ENCODE results near the gene MAML2. TPM values are rescaled to one million over a fixed set of nuclear protein-coding genes. Genes with fewer than 3 reads are reported as not detected.

MAML2 gene
- polyA plus RNA-seq, 3 donors, result 0.57 to 7.6 (median 1.2) TPM

- H3K9ac ChIP-seq (ENCODE audit: insufficient read depth, low read length, poor library complexity, severe bottlenecking), result no peak overlapping the region
- peaks cover 0 to 2% (median 0%) of the 10 kb centered on the region in 7 donors for H3K9me3 Mint-ChIP-seq
- H3K9me3 ChIP-seq (replicated peaks in 1 of 2; ENCODE audit: control insufficient read depth in 1 of 2, insufficient read depth in 1 of 2, low read length in 2 of 2), result no peaks in the 10 kb centered on the region
- intact Hi-C loops (cut with micrococcal nuclease), result loop anchor here in 1 of 2 donors (5.0 kb wide), 1 partner anchor 40 kb away; no protein-coding TSS in a partner anchor
- H4K20me1 ChIP-seq (ENCODE audit: insufficient read depth, low read length), result no peaks in the 10 kb centered on the region
- peaks cover 44% of the 10 kb centered on the region for H3K4me1 Mint-ChIP-seq
- H3K27ac Mint-ChIP-seq, result peak overlapping the region in 5 of 7 donors; percentile 8 to 76 (median 40)
- peaks cover 3 to 15% of the 10 kb centered on the region in 2 donors for H3K36me3 Mint-ChIP-seq
- H3K4me3 Mint-ChIP-seq, result no peak overlapping the region
- H3K4me2 ChIP-seq (replicated peaks; ENCODE audit: extremely low read depth, low read length, poor library complexity, severe bottlenecking), result no peak overlapping the region
- H3K27me3 Mint-ChIP-seq (ENCODE audit: low read depth in 3 of 3), result peaks cover 0 to 2% (median 2%) of the 10 kb centered on the region in 3 donors
- no peaks in the 10 kb centered on the region for H3K79me2 ChIP-seq (ENCODE audit: insufficient read depth, low read length)
- TF ChIP-seq CTCF (IDR thresholded peaks at IDR 0.05), result no peak
- H3K4me1 ChIP-seq (ENCODE audit: control insufficient read depth in 1 of 2, insufficient read depth in 2 of 2, low read length in 2 of 2), result peaks cover 36 to 51% of the 10 kb centered on the region in 2 donors
- H2AFZ ChIP-seq (ENCODE audit: insufficient read depth, low read depth, low read length, poor library complexity, severe bottlenecking), result no peak overlapping the region
- H3K36me3 ChIP-seq (replicated peaks in 1 of 2; ENCODE audit: control insufficient read depth in 1 of 2, insufficient read depth in 2 of 2, low read length in 2 of 2), result no peaks in the 10 kb centered on the region
- 98% methylated on average over 6 of the region's 6 CpGs for WGBS (ENCODE audit: insufficient coverage)
- no peak overlapping the region for H3K4me3 ChIP-seq (replicated peaks in 1 of 3; ENCODE audit: low read depth in 2 of 3, low read length in 3 of 3)
- H3K27me3 ChIP-seq (ENCODE audit: control insufficient read depth in 2 of 2, insufficient read depth in 2 of 2, low read length in 2 of 2), result no peaks in the 10 kb centered on the region
- H3K27ac ChIP-seq (ENCODE audit: low read depth in 1 of 2, low read length in 2 of 2), result no peak overlapping the region
- DNase-seq, result no peak
These were observed 120.9 kb downstream of the MAML2 start for GRCh38 chr11:96222102-96222501.

GRCh38 chr11:96221244-96222070, 121.5 kb downstream of the MAML2 start:
- peaks cover 0 to 4% (median 2%) of the 10 kb centered on the region in 3 donors for H3K27me3 Mint-ChIP-seq (ENCODE audit: low read depth in 3 of 3)
- H3K36me3 ChIP-seq (replicated peaks in 1 of 2; ENCODE audit: control insufficient read depth in 1 of 2, insufficient read depth in 2 of 2, low read length in 2 of 2), result no peaks in the 10 kb centered on the region
- peaks cover 39 to 52% of the 10 kb centered on the region in 2 donors for H3K4me1 ChIP-seq (ENCODE audit: control insufficient read depth in 1 of 2, insufficient read depth in 2 of 2, low read length in 2 of 2)
- WGBS (ENCODE audit: insufficient coverage), result no CpG with 5 or more reads among the region's 4 CpGs
- no peaks in the 10 kb centered on the region for H3K9me3 ChIP-seq (replicated peaks in 1 of 2; ENCODE audit: control insufficient read depth in 1 of 2, insufficient read depth in 1 of 2, low read length in 2 of 2)
- no peaks in the 10 kb centered on the region for H3K79me2 ChIP-seq (ENCODE audit: insufficient read depth, low read length)
- peaks cover 44% of the 10 kb centered on the region for H3K4me1 Mint-ChIP-seq
- H3K9ac ChIP-seq (ENCODE audit: insufficient read depth, low read length, poor library complexity, severe bottlenecking), result no peak overlapping the region
- no peak overlapping the region for H3K4me3 Mint-ChIP-seq
- H3K4me2 ChIP-seq (replicated peaks; ENCODE audit: extremely low read depth, low read length, poor library complexity, severe bottlenecking), result no peak overlapping the region
- H3K27me3 ChIP-seq (ENCODE audit: control insufficient read depth in 2 of 2, insufficient read depth in 2 of 2, low read length in 2 of 2), result no peaks in the 10 kb centered on the region
- intact Hi-C loops (cut with micrococcal nuclease), result loop anchor here in 1 of 2 donors (5.0 kb wide), 1 partner anchor 41 kb away; no protein-coding TSS in a partner anchor
- H4K20me1 ChIP-seq (ENCODE audit: insufficient read depth, low read length), result no peaks in the 10 kb centered on the region
- peak overlapping the region; percentile 31 for H2AFZ ChIP-seq (ENCODE audit: insufficient read depth, low read depth, low read length, poor library complexity, severe bottlenecking)
- H3K27ac ChIP-seq (ENCODE audit: low read depth in 1 of 2, low read length in 2 of 2), result peak overlapping the region in 1 of 2 donors; percentile 79
- peaks cover 3 to 17% of the 10 kb centered on the region in 2 donors for H3K36me3 Mint-ChIP-seq
- H3K4me3 ChIP-seq (replicated peaks in 1 of 3; ENCODE audit: low read depth in 2 of 3, low read length in 3 of 3), result peak overlapping the region in 1 of 3 experiments; percentile 41
- H3K27ac Mint-ChIP-seq, result peak overlapping the region; percentile 23 to 84 (median 70)
- no peak for TF ChIP-seq CTCF (IDR thresholded peaks at IDR 0.05)
- peaks cover 0 to 2% (median 0%) of the 10 kb centered on the region in 7 donors for H3K9me3 Mint-ChIP-seq
- DNase-seq, result no peak
